GM21367 (cell line): ENCODE measurements around the gene APOOL.
"Not testable (repeated sequence)": the region's sequence is repeated elsewhere in the genome, so short reads cannot be mapped to it uniquely, and the experiment has no call there.

Experiments used
- ATAC-seq: cut with Tn5 transposase; IDR thresholded peaks from one replicate; pipeline ENCODE4 v1.9.1; 2021; ENCODE audit not compliant: unreplicated experiment

The APOOL gene

GRCh38 chrX:85077247-85077646, 73.6 kb downstream of the APOOL start:
- not testable (repeated sequence) for ATAC-seq

GRCh38 chrX:85084770-85085393, 81.2 kb downstream of the APOOL start:
- ATAC-seq, result peak; percentile 89

GRCh38 chrX:85089321-85089840, 85.7 kb downstream of the APOOL start:
- no peak for ATAC-seq

DNA sequence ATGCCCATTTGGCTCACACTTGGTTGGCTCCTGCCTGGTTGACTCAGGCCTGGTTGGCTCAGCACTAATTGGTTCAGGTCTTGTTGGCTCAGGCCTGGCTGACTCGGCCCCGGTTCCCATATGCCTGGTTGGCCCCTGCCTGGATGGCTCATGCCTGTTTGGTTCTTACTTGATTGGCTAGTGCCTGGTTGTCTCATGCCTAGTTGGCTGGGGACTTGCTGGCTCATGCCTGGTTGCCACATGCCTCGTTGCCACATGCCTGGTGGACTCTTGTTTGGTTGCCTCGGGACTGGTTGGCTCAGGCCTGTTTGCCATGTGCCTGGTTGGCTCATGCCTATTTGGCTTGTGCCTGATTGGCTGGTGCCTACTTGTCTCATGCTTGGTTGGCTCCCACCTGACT, 103.7 kb downstream of the APOOL start:
- no peak for ATAC-seq

- ATAC-seq, result no peak
Observed at GRCh38 chrX:85108165-85108564, 104.5 kb downstream of the APOOL start.

GRCh38 chrX:85109235-85109634, 105.6 kb downstream of the APOOL start:
- peak; percentile 64 for ATAC-seq

DNA sequence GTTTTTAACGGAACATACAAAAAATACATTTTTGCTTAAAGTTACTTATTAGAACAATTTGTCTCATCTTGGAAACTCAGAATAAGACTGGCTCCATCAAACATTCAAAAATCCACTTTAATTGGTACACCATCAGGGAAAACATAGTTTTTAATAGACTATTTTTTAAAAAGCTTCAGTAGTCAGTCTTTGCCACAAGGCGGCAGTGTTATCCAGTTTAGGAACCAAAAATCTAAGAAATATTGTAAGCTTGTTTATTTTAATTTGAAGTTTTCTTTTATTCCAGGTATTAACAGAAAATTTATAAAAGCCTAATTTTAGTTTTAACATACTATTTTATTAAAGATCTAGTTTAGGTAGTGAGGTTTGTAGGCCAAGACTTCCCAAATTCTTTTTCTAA, 107.7 kb downstream of the APOOL start:
- no peak for ATAC-seq

GRCh38 chrX:85112293-85112692, 108.6 kb downstream of the APOOL start:
- ATAC-seq, result no peak

- ATAC-seq, result no peak
Observed at GRCh38 chrX:85113746-85114145, 110.1 kb downstream of the APOOL start.

DNA sequence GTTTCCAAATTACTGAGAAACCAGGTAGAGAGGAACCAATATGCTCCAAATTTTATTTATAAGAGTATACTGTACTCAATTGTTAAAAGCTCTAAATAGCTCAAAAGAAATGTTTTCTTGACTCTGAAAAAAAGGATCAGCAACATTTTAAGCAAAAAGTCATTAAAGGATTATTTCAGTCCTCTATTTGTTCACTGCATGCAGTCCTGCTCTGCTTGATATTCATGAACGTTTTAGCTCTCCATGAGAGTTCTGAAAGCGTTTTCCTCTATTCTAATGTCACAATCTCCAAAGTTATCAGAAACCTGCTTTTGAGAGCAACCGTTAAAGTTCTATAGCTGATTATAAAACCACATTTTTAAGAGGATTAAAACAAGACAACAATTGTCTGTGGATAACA, 110.5 kb downstream of the APOOL start:
- no peak for ATAC-seq

DNA sequence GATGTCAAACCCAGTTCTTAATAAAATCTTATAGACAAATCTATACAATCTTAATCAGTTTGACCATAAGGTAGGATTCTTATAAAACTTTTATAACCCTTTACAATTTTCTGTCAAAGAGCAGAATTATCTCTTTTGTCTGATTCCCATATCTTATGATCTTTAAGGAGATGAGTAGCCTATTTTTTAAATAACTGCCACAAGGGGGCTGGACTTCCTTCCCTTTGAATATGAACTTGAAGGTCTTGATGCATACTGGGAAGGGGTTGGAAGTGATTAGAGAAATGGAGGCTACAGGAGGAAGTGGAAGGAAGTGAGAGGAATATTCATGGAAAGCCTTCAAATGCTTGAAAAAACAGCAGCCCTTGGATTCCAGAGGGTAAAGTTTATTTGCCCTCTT, 111.1 kb downstream of the APOOL start:
- no peak for ATAC-seq

DNA sequence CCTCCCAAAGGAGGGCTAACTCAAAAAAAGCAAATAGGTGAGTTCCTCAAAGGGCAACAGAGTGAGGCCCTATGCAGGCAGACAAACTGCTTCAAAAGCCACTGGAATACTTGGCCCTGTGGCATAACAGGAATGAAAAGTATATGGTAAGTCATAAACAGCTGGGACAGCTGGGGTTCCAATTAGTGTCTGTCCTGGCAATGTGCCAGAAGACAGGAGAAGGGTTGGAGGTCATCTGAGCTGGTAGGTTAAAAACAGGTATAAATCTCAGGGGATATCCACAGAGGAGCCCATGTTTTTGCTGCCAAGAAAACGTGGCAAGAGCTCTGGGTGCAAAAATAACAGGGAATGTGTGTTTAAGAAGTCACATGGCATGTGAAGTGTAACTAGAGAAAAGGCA, 111.6 kb downstream of the APOOL start:
- no peak for ATAC-seq

DNA sequence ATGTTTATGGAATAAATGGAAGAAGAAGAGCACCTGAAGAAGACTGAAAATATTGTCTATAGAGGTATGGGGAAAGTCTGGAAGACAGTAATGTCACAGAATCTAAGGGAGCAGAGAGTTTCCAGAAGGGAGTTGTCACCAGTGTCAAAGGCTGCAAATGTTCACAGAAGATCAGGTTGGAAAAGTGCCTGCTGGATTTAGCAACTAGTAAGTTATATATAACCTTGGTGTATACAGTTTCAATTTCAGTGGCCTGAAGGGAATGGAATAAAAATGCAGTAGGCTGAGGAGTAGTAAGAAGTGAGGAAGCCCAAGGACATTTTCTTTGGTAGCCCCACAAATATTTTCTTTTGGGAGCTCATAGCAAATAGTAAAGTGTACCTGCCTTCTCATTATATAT, 132.7 kb downstream of the APOOL start:
- ATAC-seq, result no peak

DNA sequence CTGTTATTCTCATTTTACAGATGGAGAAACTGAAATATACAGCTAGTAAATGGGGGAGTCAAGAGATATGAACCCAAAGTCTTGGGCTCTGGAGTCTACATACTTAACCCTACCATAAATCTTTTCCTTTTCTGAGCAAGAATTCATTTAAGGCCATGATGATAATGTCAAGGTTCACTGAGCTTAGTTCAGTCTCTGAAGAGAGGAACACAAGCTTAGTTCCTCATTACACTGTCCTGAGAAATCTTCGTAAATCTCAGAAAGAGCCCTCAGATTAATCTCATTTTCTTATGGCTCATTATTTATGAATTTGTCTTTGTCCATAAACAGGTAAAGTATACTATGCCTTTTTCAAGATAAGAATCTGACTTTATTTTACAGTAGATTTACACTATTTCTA, 135.7 kb downstream of the APOOL start:
- no peak for ATAC-seq

DNA sequence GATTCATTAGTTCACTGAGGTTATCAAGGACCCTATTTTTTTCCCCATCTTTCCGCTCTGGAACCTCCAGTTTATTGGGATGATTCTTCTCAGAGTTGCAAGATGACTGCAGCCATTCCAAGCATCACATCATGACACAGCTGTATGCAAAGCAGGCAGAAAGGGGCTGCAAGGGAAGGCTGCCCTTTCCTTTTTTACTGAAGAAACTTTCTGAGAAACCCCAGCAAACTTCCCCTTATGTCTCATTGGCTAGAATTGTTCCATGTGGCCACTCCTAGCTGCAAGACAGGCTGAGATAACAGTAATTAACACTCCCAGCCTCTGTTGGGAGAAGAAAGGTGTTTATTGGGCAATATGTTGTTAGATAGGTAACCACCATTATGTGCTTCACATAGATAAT, 137.3 kb downstream of the APOOL start:
- ATAC-seq, result peak; percentile 57
